HG02623 (cell line): ENCODE data around the gene TRIML1.

Experiments
- ATAC-seq: cut with Tn5 transposase; IDR thresholded peaks from one replicate; pipeline ENCODE4 v1.9.1; 2021; ENCODE audit warnings: moderate library complexity; ENCODE audit not compliant: unreplicated experiment

Gene TRIML1

DNA sequence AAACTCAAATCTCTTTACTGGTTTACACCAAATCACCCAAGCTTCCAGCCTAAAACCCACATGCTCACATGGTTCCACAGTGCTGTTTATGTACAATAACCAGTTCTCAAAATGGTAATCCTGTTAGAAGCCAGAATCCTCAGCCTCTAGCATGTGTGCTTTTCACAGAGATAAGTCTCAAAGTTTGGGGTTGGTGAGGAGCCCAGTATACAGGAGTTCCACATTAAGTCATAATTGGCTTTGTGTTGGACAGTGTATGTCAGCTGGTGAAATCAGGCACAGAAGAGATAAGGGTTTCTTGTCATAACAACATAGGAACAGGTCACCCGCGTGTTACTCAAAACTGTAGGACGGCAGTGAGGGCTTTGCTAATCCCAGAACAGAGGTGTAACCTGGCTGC lies at the start of gene TRIML1:
Gene TRIML1 (plus strand): TSS at position 301 of the 400 bp plus-strand sequence. CDS start 118 bp downstream, outside the sequence.
- no peak for ATAC-seq

DNA sequence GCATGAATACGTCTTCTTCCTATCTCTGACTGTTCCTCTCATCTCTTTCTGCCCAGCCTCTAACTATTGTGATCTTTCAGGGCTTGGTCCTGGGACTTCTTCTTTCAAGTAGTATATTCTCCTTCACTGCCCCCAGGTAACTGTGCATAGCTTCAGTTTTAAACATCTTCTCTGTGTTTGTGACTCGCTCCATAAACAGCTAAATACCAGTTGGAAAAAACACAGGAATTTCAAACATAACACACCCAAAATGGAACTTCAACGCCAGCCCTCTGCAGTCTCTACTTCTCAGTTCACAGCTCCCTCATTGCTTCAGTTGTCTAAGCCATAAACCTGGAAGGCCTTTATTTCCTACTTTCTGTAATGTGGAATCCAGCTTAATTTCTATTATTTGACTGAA lies 46.4 kb upstream of the TRIML1 start:
- no peak for ATAC-seq

DNA sequence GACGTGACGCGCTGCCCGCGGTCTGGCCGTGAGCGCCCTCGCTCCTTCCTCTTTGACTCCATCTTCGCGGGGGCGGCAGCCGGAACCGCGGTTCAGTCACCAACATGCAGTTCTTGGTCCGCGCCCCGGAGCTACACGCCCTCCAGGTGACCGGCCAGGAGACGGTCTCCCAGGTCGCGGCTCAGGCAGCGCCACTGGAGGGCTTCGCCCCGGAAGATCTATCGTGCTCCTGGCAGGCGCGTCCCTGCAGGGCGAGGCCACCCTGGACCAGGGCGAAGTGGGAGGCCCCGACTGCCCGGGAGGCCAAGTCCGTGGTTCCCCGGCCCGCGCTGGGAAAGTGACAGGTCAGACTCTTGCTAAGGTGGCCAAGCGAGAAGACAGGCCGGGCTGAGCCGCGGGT lies 32.8 kb upstream of the TRIML1 start:
- ATAC-seq: no peak

DNA sequence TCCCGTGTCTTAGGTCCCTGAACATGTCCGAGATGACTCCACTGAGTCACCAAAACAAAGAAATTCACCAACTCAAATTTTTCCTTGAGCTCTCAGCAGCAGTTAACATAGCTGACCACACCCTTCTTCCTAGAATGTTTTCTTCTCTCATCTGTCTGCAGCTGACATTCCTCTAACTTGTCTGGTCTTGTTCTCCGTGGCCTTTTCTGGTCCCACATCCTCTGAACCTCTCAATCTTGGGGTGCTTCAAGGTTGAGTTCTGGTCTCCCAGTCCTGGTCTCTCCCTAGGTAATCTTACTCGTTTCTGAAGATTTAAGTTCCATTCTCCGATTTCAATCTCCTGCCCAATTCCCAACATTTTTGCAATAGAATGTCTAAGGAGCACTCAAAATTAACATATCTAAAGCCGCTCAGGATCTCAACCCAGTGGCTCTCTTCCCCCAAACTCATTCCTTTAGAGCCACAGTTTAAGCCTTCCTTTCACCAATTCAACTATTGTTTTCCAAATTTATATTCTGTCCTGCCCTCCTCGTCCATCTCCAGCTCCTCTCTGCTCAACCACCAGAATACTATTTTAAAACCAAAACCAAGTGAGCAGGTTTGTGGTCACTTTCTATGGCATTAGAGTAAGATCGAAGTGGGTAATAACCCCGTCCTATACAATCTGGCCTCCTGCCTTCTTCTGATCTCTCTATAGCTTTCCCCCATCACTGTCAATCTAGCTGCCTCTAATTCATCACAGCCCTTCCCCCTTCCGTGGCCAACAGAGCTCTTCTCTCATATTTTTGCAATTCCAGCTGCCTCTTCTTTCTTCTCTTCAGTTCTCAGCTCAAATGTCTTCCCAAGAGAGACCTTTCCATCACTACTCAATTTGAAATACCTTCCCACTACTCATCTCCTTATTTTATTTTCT lies 31.1 kb upstream of the TRIML1 start:
- ATAC-seq: no peak

GRCh38 chr4:188109157-188109755 lies 30.0 kb upstream of the TRIML1 start, which contains the start of gene TRIML2:
TSS of gene TRIML2 (minus strand) at chr4:188109603. CDS start at chr4:188105368, 4,235 bp downstream.
- no peak for ATAC-seq

- no peak for ATAC-seq
These were observed 29.2 kb upstream of the TRIML1 start for GRCh38 chr4:188110036-188110435.

DNA sequence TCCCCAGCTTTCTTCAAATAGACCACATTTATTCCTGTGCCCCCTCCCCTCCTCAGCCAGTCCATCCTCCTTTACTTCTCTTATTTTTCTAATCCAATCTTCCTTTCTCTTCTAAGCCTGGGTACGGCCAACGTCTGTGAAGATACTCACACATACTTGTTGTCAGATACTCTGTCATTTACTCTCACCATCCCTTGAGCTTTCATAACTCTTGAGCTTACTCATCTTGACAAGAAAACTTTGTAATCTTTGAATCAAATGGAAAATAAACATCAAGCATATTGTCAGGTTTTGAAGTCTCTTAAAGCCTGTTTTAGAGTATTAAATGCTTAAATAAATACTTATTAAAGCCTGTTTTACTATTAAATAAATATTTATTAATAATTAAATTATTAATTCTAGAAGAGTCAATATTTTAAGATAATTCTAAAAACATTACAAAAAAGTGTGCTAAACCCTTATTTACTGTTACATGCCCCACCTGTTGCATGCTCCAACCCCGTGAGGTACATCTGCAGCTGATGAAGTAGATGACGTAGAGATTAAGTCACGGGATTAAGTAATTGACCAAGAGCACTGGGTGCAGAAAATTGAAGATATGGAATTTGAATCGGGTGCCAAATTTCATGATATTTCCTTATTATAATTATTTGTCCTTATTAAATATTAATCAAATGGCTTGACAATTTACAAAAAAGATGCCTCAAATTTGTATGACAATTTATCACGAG lies 28.3 kb upstream of the TRIML1 start:
- ATAC-seq: no peak

DNA sequence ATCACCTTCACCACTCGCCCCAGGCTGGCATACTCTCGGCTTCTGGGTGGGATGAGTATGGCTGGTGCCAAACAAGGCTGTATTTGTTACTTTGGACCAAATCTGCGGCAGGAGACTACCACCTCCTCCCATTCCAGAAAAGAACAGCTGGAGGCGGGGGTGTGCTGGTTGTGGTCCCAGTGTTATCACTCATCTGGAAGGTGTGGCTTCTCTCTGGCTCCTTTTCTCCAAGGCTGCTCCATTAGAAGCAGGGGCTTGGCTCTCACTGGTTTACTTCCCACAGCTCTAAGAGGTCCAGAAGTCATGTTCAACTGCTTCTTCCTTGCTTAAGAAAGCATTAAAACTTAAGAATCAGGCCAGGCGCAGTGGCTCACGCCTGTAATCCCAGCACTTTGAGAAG lies 27.3 kb upstream of the TRIML1 start:
- no peak for ATAC-seq

DNA sequence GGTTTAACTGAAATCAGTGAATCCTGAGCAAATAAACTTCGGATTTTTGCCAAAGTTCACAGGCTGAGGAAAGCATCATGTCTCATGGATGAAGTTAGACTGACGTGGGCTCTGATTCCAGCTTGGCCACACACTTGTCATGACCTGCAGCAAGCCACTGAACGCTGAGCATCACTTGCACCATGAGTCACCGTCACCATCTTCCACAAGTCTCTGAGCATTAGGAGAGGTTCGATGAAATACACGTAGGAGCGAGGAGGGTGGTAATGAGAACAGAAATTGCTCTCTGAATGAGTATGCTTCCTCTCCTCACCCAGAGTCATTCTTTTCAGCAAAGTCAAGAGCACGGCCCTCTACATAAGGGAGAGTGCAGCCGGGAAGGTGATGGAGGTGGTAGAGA lies 26.1 kb upstream of the TRIML1 start:
- ATAC-seq: no peak

GRCh38 chr4:188117631-188118324 lies 21.5 kb upstream of the TRIML1 start:
- no peak for ATAC-seq

DNA sequence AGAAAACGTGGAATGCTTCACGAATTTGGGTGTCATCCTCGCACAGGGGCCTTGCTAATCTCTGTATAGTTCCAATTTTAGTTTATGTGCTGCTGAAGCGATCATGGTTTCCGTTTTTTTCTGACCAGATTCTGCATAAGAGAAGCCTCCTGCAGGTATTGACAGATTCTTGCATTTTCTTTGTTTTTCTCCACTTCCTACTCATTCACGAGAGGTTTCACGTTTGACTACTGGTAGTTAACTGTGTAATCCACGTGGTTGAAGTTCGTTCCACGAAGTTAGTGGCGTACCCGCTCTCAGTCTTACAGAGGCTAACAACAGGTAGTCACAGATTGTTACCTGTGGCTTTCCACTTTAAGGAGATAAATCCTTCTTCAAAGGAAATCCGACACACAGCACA lies 17.7 kb upstream of the TRIML1 start:
- ATAC-seq: no peak

GRCh38 chr4:188127214-188127874 lies 11.9 kb upstream of the TRIML1 start:
- no peak for ATAC-seq

- no peak for ATAC-seq
These were observed 8.9 kb upstream of the TRIML1 start for GRCh38 chr4:188130355-188130754.

- ATAC-seq: no peak
These were observed 7.0 kb upstream of the TRIML1 start for GRCh38 chr4:188132232-188132631.

DNA sequence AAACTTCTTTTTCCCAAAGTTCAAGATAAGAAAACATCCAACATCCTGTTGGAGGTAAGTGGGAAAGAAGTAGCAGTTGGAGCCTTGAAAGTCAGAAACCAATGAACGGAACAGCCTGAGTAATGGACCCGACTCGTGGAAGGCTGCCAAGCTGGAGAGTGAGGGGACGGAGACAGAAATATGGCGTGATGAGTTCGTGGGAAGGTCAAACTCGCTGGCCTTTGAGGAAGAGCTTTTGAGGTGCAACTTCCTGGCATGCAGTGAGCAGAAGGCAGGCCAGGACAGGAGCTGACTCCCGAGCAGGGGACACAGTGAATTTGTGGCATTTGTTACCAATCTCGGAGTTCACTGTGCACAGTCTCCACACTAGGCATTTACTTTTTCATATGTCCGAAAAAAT lies 1.0 kb upstream of the TRIML1 start:
- no peak for ATAC-seq

GRCh38 chr4:188139671-188140070 lies 430 bp downstream of the TRIML1 start:
- no peak for ATAC-seq

GRCh38 chr4:188143731-188144130 lies 4.5 kb downstream of the TRIML1 start:
- ATAC-seq: no peak

DNA sequence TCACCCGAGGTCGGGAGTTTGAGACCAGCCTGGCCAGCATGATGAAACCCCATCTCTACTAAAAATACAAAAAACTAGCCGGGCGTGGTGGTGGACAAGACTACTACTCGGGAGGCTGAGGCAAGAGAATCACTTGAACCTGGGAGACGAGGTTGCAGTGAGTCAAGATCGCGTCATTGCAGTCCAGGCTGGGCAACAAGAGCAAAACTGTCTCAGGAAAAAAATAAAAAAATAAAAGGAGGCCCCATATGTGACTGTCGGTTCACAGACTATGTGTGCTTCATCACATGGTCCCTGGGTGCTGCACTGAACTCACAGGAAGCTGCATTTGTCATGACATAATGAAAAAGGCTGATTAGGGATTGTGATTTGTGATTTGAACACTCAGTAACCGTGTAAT lies 6.4 kb downstream of the TRIML1 start:
- ATAC-seq: no peak

DNA sequence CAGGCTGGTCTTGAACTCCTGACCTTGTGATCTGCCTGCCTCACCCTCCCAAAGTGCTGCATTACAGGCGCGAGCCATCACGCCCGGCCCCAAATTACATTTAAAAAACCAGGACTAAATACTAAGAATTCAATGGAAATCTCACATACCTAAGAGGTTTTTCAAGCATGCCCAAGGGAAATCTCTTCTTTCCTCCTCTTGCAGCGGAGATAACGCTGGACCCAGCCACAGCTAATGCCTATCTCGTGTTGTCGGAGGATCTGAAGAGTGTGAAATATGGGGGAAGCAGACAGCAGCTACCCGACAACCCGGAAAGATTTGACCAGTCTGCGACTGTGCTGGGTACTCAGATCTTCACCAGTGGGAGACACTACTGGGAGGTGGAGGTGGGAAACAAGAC lies 7.4 kb downstream of the TRIML1 start:
- ATAC-seq: no peak

- no peak for ATAC-seq
These were observed 7.9 kb downstream of the TRIML1 start for GRCh38 chr4:188147176-188147575.
